Suppressor macrophage treated with lipopolysaccharide for 1 hour (primary cell): ENCODE data around the gene GPC3.

Experiments used
- DNase-seq, 3 donors: peaks; one replicate each; pipeline ENCODE4 v3.0.0-alpha.2; 2020 to 2022

GPC3 gene

DNA sequence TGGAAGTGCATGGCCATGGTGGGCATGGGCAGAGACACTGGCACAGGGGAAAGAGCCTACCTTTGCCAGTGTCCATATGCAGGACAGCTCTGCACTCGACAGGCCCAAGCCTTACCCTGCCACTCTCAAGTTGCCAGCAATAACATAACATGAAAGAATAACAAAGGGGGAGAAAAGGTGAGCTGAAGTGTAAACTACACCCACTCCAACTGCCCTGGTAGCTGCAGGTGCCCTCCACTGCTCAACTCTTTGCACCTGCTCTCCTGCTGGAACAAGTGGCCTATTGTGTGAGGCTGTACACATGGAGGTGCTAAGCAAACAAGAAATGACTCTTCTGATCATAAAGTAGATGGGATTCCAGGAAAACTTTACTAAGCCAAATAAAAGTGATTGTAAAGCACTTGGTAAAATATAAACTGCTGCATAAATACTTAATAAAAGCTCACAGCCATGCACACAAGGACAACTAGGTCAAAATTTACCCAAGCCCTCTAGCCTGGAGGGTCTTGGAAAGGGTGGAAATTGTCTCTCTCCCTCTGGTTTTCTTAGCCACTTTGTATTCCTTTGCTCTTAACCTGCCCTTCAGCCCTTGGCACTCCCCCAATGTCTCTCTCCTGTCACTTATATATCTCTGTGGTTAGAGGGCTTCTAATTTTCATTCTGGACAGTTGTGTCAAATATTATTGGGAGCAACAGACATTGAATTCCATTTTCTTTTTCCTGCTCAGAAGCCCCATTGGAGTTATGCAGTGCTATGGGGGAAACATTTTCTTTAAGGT lies 308.9 kb downstream of the GPC3 start:
- no peak for DNase-seq

GRCh38 chrX:133674726-133675470 lies 310.5 kb downstream of the GPC3 start:
- no peak for DNase-seq

DNA sequence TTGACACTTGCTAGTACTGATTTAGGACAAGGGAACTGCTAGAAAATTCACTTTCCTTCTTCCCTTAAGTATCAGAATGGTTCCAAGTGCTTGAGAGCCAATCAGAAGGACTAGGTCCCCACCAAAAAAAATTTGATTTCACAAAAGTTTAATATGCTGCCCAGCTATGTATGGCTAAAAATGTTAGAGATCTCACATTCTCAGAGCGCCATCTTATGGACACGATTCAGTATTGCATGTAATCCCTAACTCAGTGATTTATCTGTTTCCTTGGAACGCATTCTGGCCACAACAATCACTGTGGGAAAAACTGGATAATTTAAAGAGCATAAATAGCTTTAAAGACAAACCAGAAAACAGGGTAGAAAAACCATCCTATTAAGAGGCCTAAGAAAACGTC lies 315.0 kb downstream of the GPC3 start:
- peak in 2 of 3 donors; percentile 47 to 64 for DNase-seq

DNA sequence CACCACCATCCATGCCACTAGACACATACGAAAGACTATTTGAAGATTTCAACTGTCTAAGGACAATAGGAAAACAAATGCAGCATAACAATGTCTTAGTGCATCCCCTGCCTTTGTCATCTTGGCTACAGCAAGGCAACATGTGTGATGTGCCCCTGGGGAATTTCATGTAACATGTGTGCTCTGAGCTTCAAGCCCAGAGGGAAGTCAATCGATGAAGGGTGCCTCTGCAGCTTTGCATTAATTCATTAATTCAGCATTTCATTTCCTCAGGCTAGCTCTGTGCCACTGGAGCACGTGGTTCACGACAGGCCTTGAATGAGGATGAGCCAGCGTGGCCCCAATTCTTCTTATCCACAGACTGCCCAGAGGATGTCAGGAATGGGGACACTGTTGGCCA lies 316.2 kb downstream of the GPC3 start:
- no peak for DNase-seq

DNA sequence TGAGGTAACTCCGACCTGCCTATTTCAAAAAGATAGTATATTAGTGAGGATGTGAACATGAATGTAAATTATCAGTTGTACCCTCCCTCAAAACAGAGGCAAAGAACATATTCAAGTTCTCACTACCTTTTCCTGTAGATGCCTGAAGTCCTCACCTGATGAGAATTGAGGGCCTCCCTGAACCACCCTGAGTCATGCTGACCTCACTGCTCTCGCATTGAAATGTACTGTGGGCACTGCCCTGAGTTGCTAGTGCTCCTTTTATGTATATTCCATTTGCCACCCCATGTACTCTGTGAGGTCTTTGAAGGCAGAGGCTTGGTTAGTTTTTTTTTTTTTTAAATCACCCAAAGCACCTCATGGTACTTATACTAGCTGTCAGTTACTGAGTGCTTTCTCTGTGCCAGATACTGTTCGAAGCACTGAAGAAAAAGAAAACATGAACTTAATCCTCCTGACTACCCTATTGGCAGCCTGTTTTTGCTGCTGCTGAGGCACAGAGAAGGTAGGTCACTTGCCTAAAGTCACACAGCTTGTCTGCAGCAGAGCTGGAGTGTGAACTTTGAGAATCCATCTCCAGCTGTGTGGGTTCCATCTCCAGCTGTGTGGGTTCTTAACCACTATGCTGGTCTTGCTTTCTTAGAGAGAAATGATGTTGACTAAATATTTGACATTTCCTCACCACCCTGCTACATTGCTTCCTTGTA lies 317.0 kb downstream of the GPC3 start:
- DNase-seq, result no peak

- DNase-seq, result no peak
Observed at GRCh38 chrX:133666256-133666655, 319.1 kb downstream of the GPC3 start.

DNA sequence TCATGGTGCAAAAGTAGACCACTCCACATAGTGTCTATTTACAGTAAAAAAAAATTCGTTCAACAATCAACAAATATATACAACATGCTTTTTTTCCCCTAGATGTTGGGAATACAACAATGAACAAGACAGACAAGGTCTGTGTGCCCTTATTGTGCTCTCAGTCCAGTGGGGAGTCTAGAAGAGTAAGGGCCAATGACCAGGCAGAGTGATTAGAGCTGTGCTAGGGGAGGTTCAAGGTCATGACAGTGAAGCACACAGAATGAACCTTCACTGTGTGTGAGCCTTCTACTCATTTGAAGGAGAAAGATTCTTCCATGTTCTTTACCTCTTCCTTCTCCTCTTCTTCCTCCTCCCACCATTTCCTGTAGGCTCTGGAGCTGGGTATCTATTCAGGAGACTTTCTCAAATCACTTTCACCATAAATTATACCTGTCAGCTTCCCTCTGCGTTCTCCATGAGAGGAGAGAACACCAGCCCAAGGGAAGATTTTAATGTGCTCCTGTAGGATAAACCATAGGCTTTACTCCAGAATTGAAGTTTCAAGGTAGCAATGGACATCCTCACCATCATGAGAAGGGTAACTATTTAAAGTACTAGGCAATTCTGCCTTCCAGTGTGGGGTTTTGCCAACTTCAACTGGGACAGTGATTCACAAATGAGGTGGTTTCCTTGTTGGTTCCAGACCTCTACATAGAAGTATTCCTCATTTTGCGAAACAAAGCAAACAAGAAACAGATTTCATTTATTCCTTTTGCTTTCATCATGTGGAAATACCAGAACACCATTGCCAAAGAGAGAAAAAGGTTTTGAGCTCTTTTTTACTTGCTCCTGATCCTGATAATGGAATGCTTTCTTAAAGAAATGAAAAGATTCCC lies 323.2 kb downstream of the GPC3 start:
- DNase-seq, result peak; percentile 63 to 80 (median 77)

DNA sequence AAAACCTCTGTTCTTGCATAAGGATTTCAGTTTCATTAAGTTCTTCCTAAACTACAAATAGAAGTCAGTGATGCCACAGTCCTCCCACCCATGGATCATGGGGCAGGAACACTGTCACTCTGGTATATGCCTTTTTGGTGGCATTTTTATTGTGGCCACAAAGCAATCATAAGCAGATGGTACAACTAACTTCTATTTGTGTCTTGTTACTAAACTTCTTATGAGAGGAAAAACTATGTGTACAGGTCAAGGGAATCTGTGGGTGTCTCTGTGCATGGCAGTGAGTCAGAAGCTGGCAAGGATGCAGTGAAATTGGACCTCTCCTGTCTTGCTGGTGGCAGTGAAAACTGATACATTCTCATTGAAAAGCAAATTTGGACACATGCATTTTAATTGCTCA lies 325.1 kb downstream of the GPC3 start:
- peak; percentile 65 to 74 (median 70) for DNase-seq

GRCh38 chrX:133658293-133658911 lies 327.0 kb downstream of the GPC3 start:
- no peak for DNase-seq

- peak in 2 of 3 donors; percentile 36 for DNase-seq
Observed at GRCh38 chrX:133655275-133656265, 329.8 kb downstream of the GPC3 start.

DNA sequence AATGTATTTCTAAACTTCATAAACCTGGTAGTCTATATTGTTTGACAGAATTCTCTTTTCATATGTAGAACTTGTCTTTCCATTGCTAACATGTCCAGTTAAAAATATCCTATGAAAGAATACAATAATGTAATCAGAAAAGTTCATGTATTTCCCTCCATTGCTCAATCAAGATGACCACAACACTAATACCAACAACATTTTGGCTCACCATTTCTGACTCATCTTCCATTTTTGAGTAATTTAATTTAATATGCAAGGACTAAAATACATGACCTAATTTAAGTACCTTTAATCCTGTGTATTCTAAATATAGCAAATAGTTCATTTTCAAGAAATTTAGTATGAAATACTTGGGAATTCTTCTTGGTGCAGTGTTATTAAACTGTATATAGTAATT lies 330.6 kb downstream of the GPC3 start:
- DNase-seq, result peak; percentile 47 to 84 (median 83)

GRCh38 chrX:133653358-133653757 lies 332.0 kb downstream of the GPC3 start:
- DNase-seq, result peak; percentile 46 to 58 (median 53)

- no peak for DNase-seq
Observed at GRCh38 chrX:133652185-133652584, 333.2 kb downstream of the GPC3 start.

- DNase-seq, result peak in 2 of 3 donors; percentile 23 to 38
Observed at GRCh38 chrX:133650239-133650638, 335.2 kb downstream of the GPC3 start.

GRCh38 chrX:133649651-133650050 lies 335.7 kb downstream of the GPC3 start:
- peak in 2 of 3 donors; percentile 18 to 28 for DNase-seq

DNA sequence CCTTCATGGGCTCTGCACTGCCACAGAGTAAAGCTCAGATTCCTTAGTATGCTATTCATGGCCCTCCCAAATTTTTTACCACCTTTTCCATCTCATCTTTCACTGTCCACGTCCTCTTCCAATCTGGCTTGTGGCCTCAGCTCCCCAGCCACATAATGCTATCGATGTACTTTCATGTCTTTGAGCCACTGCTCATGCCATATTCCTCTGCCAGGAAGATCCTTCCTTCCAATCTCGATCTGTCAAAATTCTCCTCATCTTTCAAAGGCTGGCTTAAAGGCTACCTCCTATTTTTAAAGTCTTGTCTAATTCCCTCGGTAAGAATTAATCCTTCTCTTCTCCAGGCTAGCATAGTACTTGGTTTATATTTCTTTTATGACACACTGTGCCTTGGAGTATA lies 336.8 kb downstream of the GPC3 start:
- DNase-seq, result no peak

GRCh38 chrX:133646719-133647116 lies 338.7 kb downstream of the GPC3 start:
- peak; percentile 51 to 78 (median 71) for DNase-seq

GRCh38 chrX:133645977-133646718 lies 339.2 kb downstream of the GPC3 start:
- peak; percentile 62 to 83 (median 73) for DNase-seq

- peak in 2 of 3 donors; percentile 10 to 32 for DNase-seq
Observed at GRCh38 chrX:133645256-133645655, 340.1 kb downstream of the GPC3 start.
